Trophoblast cell (in vitro differentiated cells and primary cell): ENCODE data around the gene FLNB.

Experiments
- DNase-seq, 2 donors: peaks; one replicate each; pipeline ENCODE4 v3.0.0-alpha.2; 2016
- H2AFZ ChIP-seq: 2 replicates; pipeline ENCODE4 v1.6.1; 2013; ENCODE audit warnings: low read length, moderate library complexity, mild to moderate bottlenecking; ENCODE audit not compliant: insufficient read depth, poor library complexity
- H2AK5ac ChIP-seq: 2 replicates; pipeline ENCODE4 v1.6.1; 2013; ENCODE audit warnings: mild to moderate bottlenecking, low read length
- H2BK120ac ChIP-seq: 2 replicates; pipeline ENCODE4 v1.6.1; 2013; ENCODE audit warnings: low read length, mild to moderate bottlenecking, moderate library complexity; ENCODE audit not compliant: insufficient read depth, poor library complexity
- H2BK12ac ChIP-seq: 2 replicates; pipeline ENCODE4 v1.6.1; 2013; ENCODE audit warnings: mild to moderate bottlenecking, low read length, moderate library complexity
- H2BK5ac ChIP-seq: 2 replicates; pipeline ENCODE4 v1.6.1; 2013; ENCODE audit warnings: low read length, low read depth, moderate library complexity, mild to moderate bottlenecking; ENCODE audit not compliant: poor library complexity
- H3K14ac ChIP-seq: 2 replicates; pipeline ENCODE4 v1.6.1; 2013; ENCODE audit warnings: mild to moderate bottlenecking, low read length
- H3K18ac ChIP-seq: 2 replicates; pipeline ENCODE4 v1.6.1; 2013; ENCODE audit warnings: mild to moderate bottlenecking, low read length
- H3K23ac ChIP-seq: 2 replicates; pipeline ENCODE4 v1.6.1; 2013; ENCODE audit warnings: low read length
- H3K27ac ChIP-seq: 2 replicates; pipeline ENCODE4 v1.5.1; 2013; ENCODE audit warnings: low read depth, mild to moderate bottlenecking, inconsistent platforms, low read length, moderate library complexity
- H3K27me3 ChIP-seq: 2 replicates; pipeline ENCODE4 v1.6.1; 2013; ENCODE audit warnings: inconsistent platforms, mild to moderate bottlenecking, low read length, moderate library complexity; ENCODE audit not compliant: insufficient read depth
- H3K36me3 ChIP-seq, 2 experiments: 1 replicate in 1 of 2; 2 replicates in 1 of 2; pipeline ENCODE4 v1.6.1; 2013; ENCODE audit warnings: low read length in 2 of 2, mild to moderate bottlenecking in 2 of 2, moderate library complexity in 1 of 2; ENCODE audit not compliant: insufficient read depth in 2 of 2, control insufficient read depth in 1 of 2
- H3K4ac ChIP-seq: 2 replicates; pipeline ENCODE4 v1.6.1; 2013; ENCODE audit warnings: low read depth, mild to moderate bottlenecking, low read length, moderate library complexity
- H3K4me1 ChIP-seq, 2 experiments: 1 replicate in 1 of 2; 2 replicates in 1 of 2; pipeline ENCODE4 v1.6.1; 2013; ENCODE audit warnings: low read length in 2 of 2, mild to moderate bottlenecking in 2 of 2, moderate library complexity in 1 of 2; ENCODE audit not compliant: insufficient read depth in 2 of 2, control insufficient read depth in 1 of 2
- H3K4me2 ChIP-seq: 2 replicates; pipeline ENCODE4 v1.6.1; 2013; ENCODE audit warnings: inconsistent platforms, mild to moderate bottlenecking, low read length, moderate library complexity
- H3K4me3 ChIP-seq: 2 replicates; pipeline ENCODE4 v1.5.1; 2013; ENCODE audit warnings: mild to moderate bottlenecking, low read depth, low read length, inconsistent platforms
- H3K79me1 ChIP-seq: one replicate; pipeline ENCODE4 v1.6.1; 2013; ENCODE audit warnings: low read length
- H3K79me2 ChIP-seq: 2 replicates; pipeline ENCODE4 v1.6.1; 2013; ENCODE audit warnings: low read length, mild to moderate bottlenecking; ENCODE audit not compliant: control insufficient read depth, insufficient read depth, poor library complexity
- H3K9ac ChIP-seq: 2 replicates; pipeline ENCODE4 v1.6.1; 2013; ENCODE audit warnings: mild to moderate bottlenecking, low read length
- H3K9me3 ChIP-seq: 2 replicates; pipeline ENCODE4 v1.6.1; 2013; ENCODE audit warnings: low read depth, mild to moderate bottlenecking, control low read depth, inconsistent platforms, low read length; ENCODE audit not compliant: insufficient read depth
- H4K12ac ChIP-seq: 2 replicates; pipeline ENCODE4 v1.6.1; 2013; ENCODE audit warnings: low read depth, mild to moderate bottlenecking, low read length, moderate library complexity
- H4K8ac ChIP-seq: 2 replicates; pipeline ENCODE4 v1.6.1; 2013; ENCODE audit warnings: low read depth, mild to moderate bottlenecking, low read length, moderate library complexity
- H4K91ac ChIP-seq: one replicate; pipeline ENCODE4 v1.6.1; 2013; ENCODE audit warnings: low read depth, mild to moderate bottlenecking, low read length, moderate library complexity
- WGBS: extraction: QIAGEN DNeasy Blood & Tissue Kit; methylation state at CpG from one replicate; pipeline ENCODE4 v1.1.7; 2013; ENCODE audit warnings: missing lambda C conversion rate; ENCODE audit not compliant: insufficient read length, insufficient coverage; ENCODE audit errors: extremely low coverage; 5-methylcytosine and 5-hydroxymethylcytosine counted together

The FLNB gene

DNA sequence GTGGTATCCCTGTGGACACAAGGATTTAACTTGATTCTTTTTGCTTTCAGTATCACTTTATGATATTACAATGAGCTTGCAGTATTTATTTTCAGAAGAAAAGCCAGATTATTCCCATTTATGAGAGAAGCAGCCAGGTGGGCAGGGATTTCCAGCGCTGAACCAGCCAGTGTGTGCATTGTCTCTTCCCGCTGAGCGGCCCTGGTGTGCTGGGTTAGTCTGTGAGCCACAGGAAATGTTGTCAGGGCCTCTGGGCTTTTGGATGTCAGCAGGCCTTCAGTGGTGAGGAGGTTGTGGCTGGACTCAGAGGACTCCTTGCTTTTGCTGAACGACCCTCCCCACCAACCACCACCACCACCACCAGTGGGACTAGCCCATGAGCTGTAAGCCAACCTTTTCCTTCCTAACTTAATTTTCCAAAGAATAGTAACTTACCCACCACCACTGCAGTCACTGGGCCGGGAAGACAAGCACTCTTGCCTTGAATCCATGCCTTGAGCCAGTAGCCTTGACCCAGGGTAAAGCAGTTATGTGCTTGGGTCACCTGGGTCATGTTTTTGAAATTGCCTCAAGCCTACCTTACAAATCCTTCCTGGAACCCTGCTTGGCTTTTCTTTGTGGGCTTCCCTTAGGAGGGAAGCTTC is 33.1 kb downstream of the FLNB start:
- H2AFZ ChIP-seq, result no peak overlapping the region
- peak overlapping the region; percentile 63 for H2BK12ac ChIP-seq
- H4K91ac ChIP-seq, result peak overlapping the region; percentile 40
- H3K4ac ChIP-seq, result peak overlapping the region; percentile 34
- peak overlapping the region; percentile 26 for H3K18ac ChIP-seq
- no peak overlapping the region for H3K14ac ChIP-seq
- peak overlapping the region; percentile 65 for H3K9ac ChIP-seq
- H3K79me1 ChIP-seq, result peaks cover 18% of the 10 kb centered on the region
- no peak overlapping the region for H3K23ac ChIP-seq
- DNase-seq, result peak in 1 of 2 donors; percentile 26
- H4K12ac ChIP-seq, result no peak overlapping the region
- no CpG with 5 or more reads among the region's 5 CpGs for WGBS
- H3K27me3 ChIP-seq, result no peaks in the 10 kb centered on the region
- peak overlapping the region; percentile 68 for H3K27ac ChIP-seq
- H3K4me2 ChIP-seq, result peak overlapping the region; percentile 29
- H4K8ac ChIP-seq, result no peak overlapping the region
- no peak overlapping the region for H2BK120ac ChIP-seq
- peak overlapping the region; percentile 21 for H2AK5ac ChIP-seq
- no peaks in the 10 kb centered on the region for H3K9me3 ChIP-seq
- no peak overlapping the region for H3K4me3 ChIP-seq
- H3K79me2 ChIP-seq, result peaks cover 15% of the 10 kb centered on the region
- peaks cover 39 to 53% of the 10 kb centered on the region in 2 experiments for H3K4me1 ChIP-seq
- no peaks in the 10 kb centered on the region for H3K36me3 ChIP-seq
- H2BK5ac ChIP-seq, result no peak overlapping the region

DNA sequence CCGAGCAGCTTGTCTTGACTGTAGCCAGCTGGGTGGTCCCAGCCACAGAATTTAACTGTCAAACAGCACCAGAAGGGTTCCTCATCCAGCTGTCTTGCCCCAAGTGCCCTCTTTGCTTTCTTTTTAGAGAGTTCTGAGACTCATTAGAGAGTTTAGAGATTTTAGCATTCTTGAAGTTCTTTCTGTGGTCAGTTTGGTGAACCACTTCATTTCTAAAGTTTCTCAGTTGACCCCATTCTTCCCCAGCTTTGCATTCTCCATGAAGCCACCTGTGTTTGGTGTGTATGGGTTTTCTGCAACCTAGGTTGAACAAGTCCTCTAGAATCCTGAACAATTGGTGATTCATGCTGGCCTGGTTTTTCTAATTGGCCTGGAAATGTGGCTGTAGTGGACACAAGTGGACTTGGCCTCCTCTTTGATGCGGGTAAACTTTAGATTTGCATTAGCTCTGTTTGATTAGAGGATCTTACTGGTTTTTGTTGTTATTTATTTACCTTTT is 33.7 kb downstream of the FLNB start:
- Histone ChIP-seq H3K14ac (no peak overlapping the region), H3K23ac (no peak overlapping the region), H3K9ac (no peak overlapping the region), H2AK5ac (no peak overlapping the region), H4K8ac (no peak overlapping the region), H2AFZ (no peak overlapping the region), H3K4me2 (peak overlapping the region; percentile 29), H3K36me3 (no peaks in the 10 kb centered on the region), H3K4ac (no peak overlapping the region), H3K4me1 (peaks cover 39 to 51% of the 10 kb centered on the region in 2 experiments), H3K18ac (no peak overlapping the region), H3K27me3 (no peaks in the 10 kb centered on the region), H3K4me3 (no peak overlapping the region), H2BK12ac (no peak overlapping the region), H4K91ac (no peak overlapping the region), H2BK5ac (no peak overlapping the region), H3K27ac (peak overlapping the region; percentile 68), H4K12ac (no peak overlapping the region), H3K9me3 (no peaks in the 10 kb centered on the region), H2BK120ac (no peak overlapping the region), H3K79me2 (peaks cover 15% of the 10 kb centered on the region), H3K79me1 (peaks cover 18% of the 10 kb centered on the region)
- no CpG with 5 or more reads among the region's 2 CpGs for WGBS
- peak; percentile 82 to 90 for DNase-seq

DNA sequence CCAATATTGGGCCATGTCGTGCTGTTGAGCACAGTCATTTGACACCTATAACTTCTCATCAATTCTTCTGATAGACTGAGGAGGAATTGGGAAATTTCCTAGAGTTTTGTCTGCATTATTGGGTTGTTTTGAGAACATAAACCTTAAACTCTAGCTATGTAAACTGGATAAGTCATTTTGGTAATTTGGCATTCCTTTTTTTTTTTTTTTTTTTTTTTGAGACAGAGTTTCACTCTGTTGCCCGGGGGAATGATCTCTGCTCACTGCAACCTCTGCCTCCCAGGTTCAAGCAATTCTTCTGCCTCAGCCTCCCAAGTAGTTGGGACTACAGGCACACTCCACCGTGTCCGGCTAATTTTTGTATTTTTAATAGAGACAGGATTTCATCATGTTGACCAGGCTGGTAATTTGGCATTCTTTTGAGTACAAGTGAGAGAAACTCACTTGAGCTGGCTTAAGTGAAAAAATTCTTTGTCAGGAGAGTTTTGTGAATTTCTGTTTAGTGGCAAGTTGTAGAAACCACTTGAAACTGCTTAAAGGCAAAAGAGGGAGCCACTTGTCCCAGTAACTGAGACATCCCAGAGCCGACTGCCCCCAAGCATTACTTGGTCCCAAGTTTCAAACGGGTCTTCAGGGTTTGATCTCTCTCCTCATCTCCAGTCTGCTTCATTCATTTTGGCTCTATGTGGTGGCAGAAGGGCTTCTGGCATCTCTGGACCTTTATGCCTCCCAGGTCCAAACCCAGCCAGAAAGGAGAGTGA is 34.9 kb downstream of the FLNB start:
- Histone ChIP-seq H3K4me2 (no peak overlapping the region), H3K79me1 (peaks cover 15% of the 10 kb centered on the region), H3K23ac (no peak overlapping the region), H3K4ac (peak overlapping the region; percentile 90), H2BK12ac (peak overlapping the region; percentile 28), H3K9me3 (no peaks in the 10 kb centered on the region), H2AK5ac (no peak overlapping the region), H2BK5ac (no peak overlapping the region), H3K4me1 (peaks cover 34 to 49% of the 10 kb centered on the region in 2 experiments), H3K9ac (no peak overlapping the region), H4K12ac (no peak overlapping the region), H3K36me3 (no peaks in the 10 kb centered on the region), H3K79me2 (peaks cover 15% of the 10 kb centered on the region), H2BK120ac (peak overlapping the region; percentile 44), H3K18ac (peak overlapping the region; percentile 49), H4K8ac (no peak overlapping the region), H3K4me3 (no peak overlapping the region), H2AFZ (no peak overlapping the region), H4K91ac (no peak overlapping the region), H3K27ac (peak overlapping the region; percentile 26), H3K14ac (no peak overlapping the region), H3K27me3 (no peaks in the 10 kb centered on the region)
- DNase-seq, result peak in 1 of 2 donors; percentile 44
- no CpG with 5 or more reads among the region's 6 CpGs for WGBS

DNA sequence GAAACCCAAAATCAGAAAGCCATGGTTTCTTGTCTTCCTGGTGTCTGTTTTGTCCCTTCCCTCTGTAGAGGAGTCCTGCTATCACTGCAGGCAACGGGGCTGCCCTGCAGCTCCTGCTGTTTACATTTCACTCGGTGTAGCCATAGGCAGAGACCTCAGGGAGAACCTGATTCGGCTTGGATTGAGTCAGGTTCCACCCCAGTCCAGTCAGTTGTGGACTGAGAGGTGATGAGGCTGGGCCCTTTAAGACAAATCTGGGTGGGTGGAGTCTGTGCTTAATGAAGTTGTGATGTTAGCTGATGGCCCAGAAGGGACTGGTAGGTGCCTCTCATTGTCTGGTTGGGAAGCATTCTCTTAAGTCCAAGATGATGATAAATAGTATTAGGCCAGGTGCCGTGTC is 35.7 kb downstream of the FLNB start:
- Histone ChIP-seq H2BK120ac (no peak overlapping the region), H4K91ac (peak overlapping the region; percentile 54), H2AK5ac (peak overlapping the region; percentile 30), H4K12ac (no peak overlapping the region), H2AFZ (no peak overlapping the region), H2BK5ac (peak overlapping the region; percentile 21), H3K9ac (no peak overlapping the region), H3K23ac (no peak overlapping the region), H3K4ac (peak overlapping the region; percentile 90), H3K14ac (peak overlapping the region; percentile 32), H3K4me2 (no peak overlapping the region), H3K79me2 (peaks cover 14% of the 10 kb centered on the region), H3K36me3 (no peaks in the 10 kb centered on the region), H3K4me1 (peaks cover 34 to 47% of the 10 kb centered on the region in 2 experiments), H3K27ac (peak overlapping the region; percentile 26), H3K27me3 (no peaks in the 10 kb centered on the region), H2BK12ac (peak overlapping the region; percentile 19), H3K9me3 (no peaks in the 10 kb centered on the region), H3K79me1 (peaks cover 18% of the 10 kb centered on the region), H4K8ac (peak overlapping the region; percentile 40), H3K4me3 (no peak overlapping the region), H3K18ac (peak overlapping the region; percentile 49)
- DNase-seq, result peak; percentile 53 to 59
- no CpG with 5 or more reads among the region's 4 CpGs for WGBS
